Measurements from ENCODE around the gene TCF3. TPM values are rescaled to one million over a fixed set of nuclear protein-coding genes. Genes with fewer than 3 reads are reported as not detected.
"Not testable (repeated sequence)": the region's sequence is repeated elsewhere in the genome, so short reads cannot be mapped to it uniquely, and the experiment has no call there.

The TCF3 gene
- total and polyA plus RNA-seq, 7 donors = 20.1 to 33.8 (median 24.6) TPM

DNA sequence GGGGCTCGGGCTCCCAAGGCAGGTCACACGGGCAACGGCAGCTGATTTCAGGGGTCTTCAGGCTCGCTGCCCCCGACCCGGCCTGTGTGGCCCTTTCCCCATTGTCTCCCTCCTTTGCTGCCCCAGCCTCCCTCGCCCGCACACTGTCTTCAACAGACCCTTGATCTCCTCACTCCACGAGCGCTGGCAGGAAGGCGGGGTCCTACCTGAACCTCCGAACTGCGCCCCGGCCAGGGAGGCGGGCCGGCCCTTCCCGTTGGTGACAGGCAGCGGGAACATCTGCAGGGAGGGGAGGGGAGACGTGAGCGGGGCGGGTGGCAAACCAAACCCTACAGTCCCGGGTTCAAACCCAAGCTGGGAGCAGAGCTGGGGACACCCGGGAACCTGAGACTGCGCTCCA is 6.3 kb downstream of the TCF3 start:
- no peak for ATAC-seq

DNA sequence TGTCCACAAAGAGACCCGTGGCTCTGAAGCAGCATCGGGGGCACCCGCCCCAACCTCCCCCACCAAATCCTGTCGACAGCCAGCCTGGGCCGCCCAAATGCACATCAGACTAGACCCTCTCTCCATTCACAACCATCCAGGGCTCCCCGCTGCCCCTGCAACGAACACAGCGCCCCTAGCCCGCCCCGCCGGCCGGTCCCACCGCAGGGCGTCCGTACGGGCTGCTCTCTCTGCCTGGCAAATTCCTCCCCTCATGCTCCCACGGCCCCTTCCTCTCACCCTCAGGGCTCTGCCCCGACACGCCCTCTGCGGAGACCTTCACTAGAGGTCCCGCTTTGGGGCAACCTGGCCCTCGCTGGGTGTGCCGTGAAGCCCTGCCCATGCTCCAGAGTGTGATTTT is 7.1 kb downstream of the TCF3 start:
- no peaks in the 10 kb centered on the region for H3K27me3 ChIP-seq (ENCODE audit: insufficient read depth in 3 of 3, low read length in 2 of 3)
- H3K4me3 ChIP-seq = no peak overlapping the region
- H3K4me1 ChIP-seq = peaks cover under 1% of the 10 kb centered on the region
- 89 to 93% (median 90%) methylated on average over 23 of the region's 23 CpGs for WGBS, 3 donors
- H3K9me3 ChIP-seq = no peaks in the 10 kb centered on the region
- TF ChIP-seq, protein P1, sequence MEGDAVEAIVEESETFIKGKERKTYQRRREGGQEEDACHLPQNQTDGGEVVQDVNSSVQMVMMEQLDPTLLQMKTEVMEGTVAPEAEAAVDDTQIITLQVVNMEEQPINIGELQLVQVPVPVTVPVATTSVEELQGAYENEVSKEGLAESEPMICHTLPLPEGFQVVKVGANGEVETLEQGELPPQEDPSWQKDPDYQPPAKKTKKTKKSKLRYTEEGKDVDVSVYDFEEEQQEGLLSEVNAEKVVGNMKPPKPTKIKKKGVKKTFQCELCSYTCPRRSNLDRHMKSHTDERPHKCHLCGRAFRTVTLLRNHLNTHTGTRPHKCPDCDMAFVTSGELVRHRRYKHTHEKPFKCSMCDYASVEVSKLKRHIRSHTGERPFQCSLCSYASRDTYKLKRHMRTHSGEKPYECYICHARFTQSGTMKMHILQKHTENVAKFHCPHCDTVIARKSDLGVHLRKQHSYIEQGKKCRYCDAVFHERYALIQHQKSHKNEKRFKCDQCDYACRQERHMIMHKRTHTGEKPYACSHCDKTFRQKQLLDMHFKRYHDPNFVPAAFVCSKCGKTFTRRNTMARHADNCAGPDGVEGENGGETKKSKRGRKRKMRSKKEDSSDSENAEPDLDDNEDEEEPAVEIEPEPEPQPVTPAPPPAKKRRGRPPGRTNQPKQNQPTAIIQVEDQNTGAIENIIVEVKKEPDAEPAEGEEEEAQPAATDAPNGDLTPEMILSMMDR (IDR thresholded peaks at IDR 0.05) = no peak
- no peak overlapping the region for H3K27ac ChIP-seq
- peaks cover 0 to 52% of the 10 kb centered on the region in 2 donors for H3K36me3 ChIP-seq (ENCODE audit: insufficient read depth in 1 of 2, low read depth in 1 of 2)
- intact Hi-C loops (cut with DNase I) = loop anchor here in 1 of 2 donors (5.0 kb wide), 1 partner anchor 33 kb away; no protein-coding TSS in a partner anchor
- ATAC-seq = no peak
- no peak for DNase-seq

More for the DNA sequence above, 6.3 kb downstream of the TCF3 start:
- DNase-seq = no peak
- H3K27me3 ChIP-seq (ENCODE audit: insufficient read depth in 3 of 3, low read length in 2 of 3) = no peaks in the 10 kb centered on the region
- intact Hi-C loops (cut with DNase I) = loop anchor here in 1 of 2 donors (5.0 kb wide), 1 partner anchor 34 kb away; no protein-coding TSS in a partner anchor
- H3K4me3 ChIP-seq = no peak overlapping the region
- TF ChIP-seq, protein P1 (IDR thresholded peaks at IDR 0.05) = no peak
- WGBS, 3 donors = 87 to 91% (median 89%) methylated on average over 19 to 24 of the region's 24 CpGs
- H3K36me3 ChIP-seq (ENCODE audit: insufficient read depth in 1 of 2, low read depth in 1 of 2) = peaks cover 0 to 50% of the 10 kb centered on the region in 2 donors
- peaks cover 9% of the 10 kb centered on the region for H3K4me1 ChIP-seq
- no peaks in the 10 kb centered on the region for H3K9me3 ChIP-seq
- no peak overlapping the region for H3K27ac ChIP-seq

DNA sequence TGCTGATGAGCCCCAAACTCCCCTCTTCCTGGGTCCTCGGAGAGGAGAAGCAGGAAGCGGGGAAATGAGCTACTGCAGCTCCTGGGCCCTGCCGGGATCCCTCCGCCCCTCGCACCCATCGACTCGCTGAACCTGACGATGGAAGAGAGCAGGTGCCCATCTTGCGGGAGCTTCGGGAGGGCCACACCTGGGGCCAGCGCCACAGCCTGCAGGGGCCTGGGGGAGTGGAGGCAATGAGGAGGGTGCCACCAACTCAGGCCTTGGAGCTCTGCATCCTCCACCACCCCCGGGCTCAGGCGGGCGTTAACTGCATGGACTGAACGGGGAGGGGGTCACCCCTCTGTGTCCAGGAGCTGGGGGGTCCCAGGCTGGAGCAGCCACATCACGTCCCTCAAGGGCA is 8.3 kb downstream of the TCF3 start:
- 89 to 92% (median 90%) methylated on average over 16 of the region's 16 CpGs for WGBS, 3 donors
- no peak overlapping the region for H3K27ac ChIP-seq
- TF ChIP-seq, protein P1 (IDR thresholded peaks at IDR 0.05) = no peak
- no peak for DNase-seq
- H3K4me1 ChIP-seq = no peaks in the 10 kb centered on the region
- no peaks in the 10 kb centered on the region for H3K27me3 ChIP-seq (ENCODE audit: insufficient read depth in 3 of 3, low read length in 2 of 3)
- H3K36me3 ChIP-seq (ENCODE audit: insufficient read depth in 1 of 2, low read depth in 1 of 2) = peaks cover 0 to 51% of the 10 kb centered on the region in 2 donors
- ATAC-seq = no peak
- no peak overlapping the region for H3K4me3 ChIP-seq
- intact Hi-C loops (cut with DNase I) = no loop called here
- H3K9me3 ChIP-seq = no peaks in the 10 kb centered on the region

DNA sequence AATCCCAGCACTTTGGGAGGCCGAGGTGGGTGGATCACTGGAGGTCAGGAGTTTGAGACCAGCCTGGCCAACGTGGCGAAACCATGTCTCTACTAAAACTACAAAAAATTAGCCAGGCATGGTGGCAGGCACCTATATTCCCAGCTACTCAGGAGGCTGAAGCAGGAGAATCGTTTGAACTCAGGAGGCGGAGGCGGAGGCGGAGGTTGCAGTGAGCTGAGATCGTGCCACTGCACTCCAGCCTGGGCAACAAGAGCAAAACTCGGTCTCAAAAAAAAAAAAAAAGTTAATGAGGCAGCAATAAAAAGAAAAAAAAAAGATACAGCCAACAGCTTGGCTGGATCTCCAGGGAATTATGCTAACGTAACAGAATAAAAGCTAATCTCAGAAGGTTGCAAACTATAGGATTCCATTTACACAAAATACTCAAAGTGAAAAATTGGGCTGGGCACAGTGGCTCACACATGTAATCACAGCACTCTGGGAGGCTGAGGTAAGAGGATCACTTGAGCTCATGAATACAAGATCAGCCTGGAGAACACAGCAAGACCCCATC is 11.4 kb downstream of the TCF3 start:
- H3K36me3 ChIP-seq (ENCODE audit: insufficient read depth in 1 of 2, low read depth in 1 of 2) = peaks cover 0 to 29% of the 10 kb centered on the region in 2 donors
- intact Hi-C loops (cut with DNase I); DNase-seq; H3K4me3 ChIP-seq; H3K27me3 ChIP-seq (ENCODE audit: insufficient read depth in 3 of 3, low read length in 2 of 3); ATAC-seq; H3K9me3 ChIP-seq; H3K27ac ChIP-seq; H3K4me1 ChIP-seq: not testable (repeated sequence)
- 87 to 89% (median 87%) methylated on average over 10 of the region's 10 CpGs for WGBS, 3 donors

DNA sequence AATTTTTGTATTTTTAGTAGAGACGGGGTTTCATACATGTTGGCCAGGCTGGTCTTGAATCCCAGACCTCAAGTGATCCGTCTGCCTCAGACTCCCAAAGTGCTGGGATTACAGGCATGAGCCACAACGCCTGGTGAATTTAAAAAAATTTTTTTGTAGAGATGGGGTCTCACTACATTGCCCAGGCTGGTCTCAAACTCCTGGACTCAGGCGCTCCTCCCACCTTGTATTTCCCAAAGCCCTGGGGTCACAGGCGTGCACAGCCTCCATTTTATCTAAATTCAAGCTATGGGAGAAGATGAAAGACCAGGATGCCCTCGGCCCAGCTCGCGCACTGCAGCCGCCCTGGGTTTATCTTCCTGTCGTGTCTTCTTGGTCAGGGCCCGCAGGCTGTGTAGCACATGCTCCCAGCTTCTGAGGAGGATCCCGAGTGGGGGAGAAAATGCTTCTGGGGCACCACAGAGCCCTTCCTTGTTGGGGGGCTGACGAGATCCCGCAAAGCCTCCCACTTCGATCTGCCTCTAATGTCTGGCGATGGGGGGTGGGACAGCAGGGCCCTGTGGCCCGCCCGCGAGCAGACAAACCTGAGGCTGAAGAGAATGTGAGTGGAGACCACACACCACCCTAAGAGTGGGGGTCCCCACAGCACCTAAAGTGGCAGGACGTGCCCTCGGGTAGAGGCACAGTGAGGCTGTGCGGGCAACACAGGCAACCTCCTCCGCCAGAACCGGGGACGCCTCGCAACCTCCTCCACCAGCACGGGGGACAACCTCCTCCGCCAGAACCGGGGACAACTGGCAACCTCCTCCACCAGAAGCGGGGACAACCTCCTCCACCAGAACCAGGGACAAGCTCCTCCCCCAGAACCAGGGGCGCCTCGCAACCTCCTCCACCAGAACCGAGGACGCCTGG is 15.8 kb downstream of the TCF3 start:
- Histone ChIP-seq H3K4me3 (no peak overlapping the region), H3K36me3 (ENCODE audit: insufficient read depth in 1 of 2, low read depth in 1 of 2) (peaks cover 0 to 11% of the 10 kb centered on the region in 2 donors), H3K9me3 (no peaks in the 10 kb centered on the region), H3K27ac (no peak overlapping the region), H3K27me3 (ENCODE audit: insufficient read depth in 3 of 3, low read length in 2 of 3) (no peaks in the 10 kb centered on the region), H3K4me1 (no peaks in the 10 kb centered on the region)
- 94 to 98% (median 95%) methylated on average over 32 to 34 of the region's 34 CpGs for WGBS, 3 donors
- DNase-seq = no peak
- TF ChIP-seq, protein P1 (IDR thresholded peaks at IDR 0.05) = no peak
- ATAC-seq = no peak
- intact Hi-C loops (cut with DNase I) = no loop called here

Data from psoas muscle (tissue), 8 donors.